Cardiac fibroblast (primary cell): ENCODE data around the gene FUCA1.

Source experiments
- DNase-seq, 2 donors: peaks; one replicate each; pipeline versions ENCODE4 v3.0.0 to v3.0.0-alpha.2; 2010; ENCODE audit warnings: low read depth in 2 of 2
- H3K4me3 ChIP-seq, 2 donors: replicated peaks in 1 of 2; 1 replicate in 1 of 2; 2 replicates in 1 of 2; pipeline ENCODE4 v1.5.1; 2011; ENCODE audit warnings: low read depth in 2 of 2, low read length in 2 of 2, mild to moderate bottlenecking in 2 of 2, moderate library complexity in 1 of 2
- CTCF ChIP-seq: IDR thresholded peaks from one replicate; pipeline ENCODE4 v1.5.1; 2011; ENCODE audit warnings: low read depth, mild to moderate bottlenecking, low read length, inconsistent platforms

Gene FUCA1

GRCh38 chr1:23825076-23825761 lies 42.9 kb downstream of the FUCA1 start, which contains the start of gene HMGCL:
HMGCL (minus strand) TSS chr1:23825429; CDS start chr1:23825415, 14 bp downstream.
- peak; percentile 89 to 93 for DNase-seq
- TF ChIP-seq CTCF: no peak
- peak within 1 kb of the TSS; percentile 79 to 98 for H3K4me3 ChIP-seq

GRCh38 chr1:23824711-23825075 lies 43.4 kb downstream of the FUCA1 start:
- H3K4me3 ChIP-seq: peak overlapping the region; percentile 79 to 98
- no peak for DNase-seq
- TF ChIP-seq CTCF: no peak

- DNase-seq: no peak
- TF ChIP-seq CTCF: no peak
- no peak overlapping the region for H3K4me3 ChIP-seq
These were observed 44.3 kb downstream of the FUCA1 start for GRCh38 chr1:23823767-23824166.

- TF ChIP-seq CTCF: no peak
- DNase-seq: no peak
- no peak overlapping the region for H3K4me3 ChIP-seq
These were observed 50.5 kb downstream of the FUCA1 start for GRCh38 chr1:23817633-23818032.

GRCh38 chr1:23816906-23817305 lies 51.2 kb downstream of the FUCA1 start:
- TF ChIP-seq CTCF: no peak
- no peak for DNase-seq
- H3K4me3 ChIP-seq: no peak overlapping the region

- TF ChIP-seq CTCF: no peak
- DNase-seq: no peak
- H3K4me3 ChIP-seq: no peak overlapping the region
These were observed 51.7 kb downstream of the FUCA1 start for GRCh38 chr1:23816361-23816760.

- DNase-seq: peak in 1 of 2 donors; percentile 50
- no peak for TF ChIP-seq CTCF
These were observed 54.1 kb downstream of the FUCA1 start for GRCh38 chr1:23814016-23814415.

More at GRCh38 chr1:23814016-23814415, 54.1 kb downstream of the FUCA1 start:
- no peak overlapping the region for H3K4me3 ChIP-seq
